HL-60 (cell line): ENCODE results near the gene GTF2IRD1.

Source experiments
- DNase-seq, 2 experiments: peaks; one replicate each; pipeline ENCODE4 v3.0.0-alpha.2; 2010 to 2020; ENCODE audit warnings: low read depth in 1 of 2, low spot score in 1 of 2
- H3K27ac ChIP-seq: fragments of 250-450 bp; sonication (Bioruptor Pico); replicated peaks from 2 replicates; pipeline ENCODE4 v1.5.1; 2020; ENCODE audit warnings: mild to moderate bottlenecking, moderate library complexity
- H3K27me3 ChIP-seq: fragments of 250-450 bp; sonication (Bioruptor Pico); 2 replicates; pipeline ENCODE4 v1.5.1; 2021; ENCODE audit warnings: mild to moderate bottlenecking, moderate library complexity; ENCODE audit not compliant: insufficient read depth, poor library complexity, severe bottlenecking
- H3K4me3 ChIP-seq: replicated peaks from 2 replicates; pipeline ENCODE4 v1.5.1; 2011; ENCODE audit warnings: mild to moderate bottlenecking, control low read depth, low read length; ENCODE audit not compliant: insufficient read depth
- CTCF ChIP-seq: IDR thresholded peaks from one replicate; pipeline ENCODE4 v1.5.1; 2011; ENCODE audit warnings: low read length, control low read depth, inconsistent platforms; ENCODE audit not compliant: insufficient read depth
- GABPA ChIP-seq: IDR thresholded peaks from 2 replicates; pipeline ENCODE4 v1.6.1; 2012; ENCODE audit warnings: low read depth
- POLR2AphosphoS5 ChIP-seq: IDR thresholded peaks from 2 replicates; pipeline ENCODE4 v1.6.1; 2012; ENCODE audit warnings: low read depth
- REST ChIP-seq: IDR thresholded peaks from 2 replicates; pipeline ENCODE4 v1.6.1; 2012; ENCODE audit warnings: low read depth; ENCODE audit not compliant: insufficient replicate concordance
- SPI1 ChIP-seq: IDR thresholded peaks from 2 replicates; pipeline ENCODE4 v1.6.1; 2012; ENCODE audit warnings: low read depth, mild to moderate bottlenecking, borderline replicate concordance

The GTF2IRD1 gene

GRCh38 chr7:74587435-74588126 is 133.9 kb downstream of the GTF2IRD1 start:
- DNase-seq: no peak

GRCh38 chr7:74590813-74591212 is 137.1 kb downstream of the GTF2IRD1 start:
- no peak overlapping the region for H3K27ac ChIP-seq
- no peak for DNase-seq
- no peaks in the 10 kb centered on the region for H3K27me3 ChIP-seq
- no peak for TF ChIP-seq REST
- no peak for TF ChIP-seq POLR2AphosphoS5
- H3K4me3 ChIP-seq: no peak overlapping the region

More at GRCh38 chr7:74587435-74588126, 133.9 kb downstream of the GTF2IRD1 start:
- no peaks in the 10 kb centered on the region for H3K27me3 ChIP-seq
- no peak for TF ChIP-seq CTCF
- TF ChIP-seq GABPA: no peak
- no peak overlapping the region for H3K27ac ChIP-seq
- H3K4me3 ChIP-seq: no peak overlapping the region

- Histone ChIP-seq H3K27ac (no peak overlapping the region), H3K4me3 (no peak overlapping the region), H3K27me3 (no peaks in the 10 kb centered on the region)
- no peak for DNase-seq
- TF ChIP-seq POLR2AphosphoS5: no peak
- TF ChIP-seq CTCF: no peak
- TF ChIP-seq GABPA: no peak
- TF ChIP-seq REST: no peak
- no peak for TF ChIP-seq SPI1
These were observed 144.9 kb downstream of the GTF2IRD1 start for GRCh38 chr7:74598558-74598957.

- H3K27me3 ChIP-seq: no peaks in the 10 kb centered on the region
- no peak overlapping the region for H3K27ac ChIP-seq
- DNase-seq: no peak
- H3K4me3 ChIP-seq: no peak overlapping the region
- TF ChIP-seq POLR2AphosphoS5 (no peak), SPI1 (no peak), REST (no peak), CTCF (no peak), GABPA (no peak)
These were observed 145.5 kb downstream of the GTF2IRD1 start for GRCh38 chr7:74599244-74599643.
